Stimulated activated CD4-positive, alpha-beta T cell treated with anti-CD3 and anti-CD28 coated beads, Interleukin-15, amount 100 ng/mL, for 48 hours (primary cell): ENCODE measurements around the gene SUCLA2.
"Not testable (repeated sequence)": the region's sequence is repeated elsewhere in the genome, so short reads cannot be mapped to it uniquely, and the experiment has no call there.

Experiments
- DNase-seq, 2 donors: peaks; one replicate each; pipeline ENCODE4 v3.0.0-alpha.2; 2020; ENCODE audit warnings: low read depth in 2 of 2

The SUCLA2 gene

GRCh38 chr13:48001114-48001881, at the start of gene SUCLA2:
TSS of gene SUCLA2 (minus strand) at chr13:48001273. CDS start at chr13:48001269, 4 bp downstream.
- peak; percentile 81 to 90 for DNase-seq

DNA sequence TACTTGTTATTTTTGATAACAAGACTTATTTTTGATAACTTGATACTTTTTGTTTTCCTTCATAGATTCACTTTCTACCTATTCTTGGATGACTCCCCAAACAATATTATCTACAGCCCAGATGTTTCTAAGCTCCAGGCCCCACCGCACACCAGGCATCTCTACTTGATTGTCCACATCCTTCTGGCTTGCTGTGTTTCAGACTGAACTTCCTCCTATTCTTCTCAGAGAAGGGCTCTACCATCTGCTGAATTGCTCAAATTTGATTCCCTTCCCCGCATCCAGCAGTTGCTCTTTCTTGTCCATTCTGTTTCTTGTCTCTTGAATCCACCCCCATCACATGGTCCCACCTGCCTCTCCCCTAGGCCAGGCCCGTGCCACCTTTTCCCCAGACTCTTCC, 49.5 kb upstream of the SUCLA2 start:
- no peak for DNase-seq

DNA sequence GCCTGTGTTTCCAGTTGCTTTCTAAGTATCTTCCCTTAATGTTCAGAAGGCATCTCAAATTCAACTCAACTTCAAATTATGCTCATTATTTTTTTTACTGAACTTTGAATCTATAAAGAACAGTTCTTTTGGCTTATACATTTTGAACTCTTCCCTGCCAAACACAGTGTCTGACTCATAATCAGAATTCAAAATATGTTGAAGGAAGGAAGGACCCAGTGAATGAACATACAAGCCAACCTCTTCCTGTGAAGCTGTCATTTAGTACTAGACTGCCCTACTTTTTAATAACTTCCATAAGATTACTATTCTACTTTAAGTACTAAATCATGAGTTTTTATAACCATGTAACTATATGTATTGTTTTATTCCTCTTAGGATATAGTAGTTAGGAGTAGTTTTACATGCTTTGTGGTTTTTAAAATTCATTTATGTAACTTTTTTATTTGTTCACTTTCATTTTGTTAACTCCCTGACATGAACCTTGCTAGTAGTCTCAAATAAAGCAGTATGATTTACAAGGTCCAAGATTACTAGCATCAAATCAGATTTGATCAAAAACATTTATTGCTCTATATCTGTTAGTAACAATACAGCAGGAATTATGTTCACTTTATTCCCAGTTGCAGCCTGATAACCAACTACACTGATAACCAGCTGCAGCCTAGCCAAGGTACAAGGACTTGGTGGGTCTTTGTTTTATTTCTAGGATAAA, 42.9 kb upstream of the SUCLA2 start:
- no peak for DNase-seq

GRCh38 chr13:48042894-48043293, 41.8 kb upstream of the SUCLA2 start:
- DNase-seq: no peak

- no peak for DNase-seq
These were observed 39.8 kb upstream of the SUCLA2 start for GRCh38 chr13:48040896-48041295.

- DNase-seq: no peak
These were observed 39.0 kb upstream of the SUCLA2 start for GRCh38 chr13:48040049-48040448.

GRCh38 chr13:48038761-48039160, 37.7 kb upstream of the SUCLA2 start:
- DNase-seq: no peak

- DNase-seq: peak; percentile 92 to 94
These were observed 36.5 kb upstream of the SUCLA2 start, which contains the start of gene NUDT15 for GRCh38 chr13:48037346-48038173. TSS of gene NUDT15 (plus strand) at chr13:48037726. CDS start at chr13:48037747, 21 bp downstream.

DNA sequence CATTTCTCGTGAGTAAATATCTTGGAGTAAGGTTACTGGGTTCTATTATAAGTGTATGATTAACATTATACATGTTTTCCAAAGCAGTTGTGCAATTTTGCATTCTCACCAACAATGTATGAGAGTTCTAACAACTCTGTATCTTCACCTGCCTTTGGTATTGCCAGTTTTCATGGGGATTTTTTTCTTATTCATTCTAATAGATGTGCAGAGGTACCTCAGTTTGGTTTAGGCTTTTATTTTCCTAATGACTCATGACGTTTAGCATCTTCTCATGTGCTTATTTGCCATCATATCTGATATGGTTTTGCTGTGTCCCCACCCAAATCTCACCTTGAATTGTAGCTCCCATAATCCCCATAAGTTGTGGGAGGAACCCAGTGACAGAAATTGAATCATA, 28.8 kb upstream of the SUCLA2 start:
- DNase-seq: no peak

DNA sequence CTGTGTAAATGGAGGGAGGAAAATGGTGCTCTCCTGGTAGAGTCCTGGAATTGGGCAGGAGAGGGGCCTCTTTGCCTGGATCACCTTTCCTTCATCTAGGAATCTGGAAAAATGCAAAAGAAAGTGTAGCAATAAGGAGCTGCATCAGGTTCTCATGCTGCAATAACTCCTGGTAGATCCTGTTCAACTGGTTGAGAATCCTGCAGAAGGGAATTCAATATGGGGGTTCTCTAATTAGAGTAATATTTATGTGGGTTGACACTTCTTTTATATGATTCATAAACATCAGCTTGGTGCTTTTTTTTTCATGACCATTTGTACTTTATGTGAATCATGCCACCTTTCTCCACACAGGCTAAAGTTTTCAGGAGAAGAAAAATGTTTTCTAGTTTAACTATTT, 27.0 kb upstream of the SUCLA2 start:
- no peak for DNase-seq

- DNase-seq: no peak
These were observed 18.7 kb upstream of the SUCLA2 start for GRCh38 chr13:48019796-48020195.

DNA sequence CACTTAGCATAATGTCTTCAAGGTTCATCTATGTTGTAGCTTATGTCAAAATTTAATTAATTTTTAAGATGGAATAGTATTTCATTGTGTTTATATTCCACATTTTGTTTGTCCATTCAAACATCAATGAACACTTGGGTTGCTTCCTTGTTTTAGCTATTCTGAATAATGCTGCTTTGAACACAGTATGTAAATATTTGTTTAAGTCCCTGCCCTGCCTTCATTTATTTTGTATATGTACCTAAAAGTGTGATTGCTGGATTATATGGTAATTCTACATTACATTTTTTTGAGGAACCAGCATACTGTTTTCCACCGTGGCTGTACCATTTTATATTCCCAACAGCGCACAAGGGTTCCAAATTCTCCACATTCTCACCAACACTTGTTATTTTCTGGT, 17.6 kb upstream of the SUCLA2 start:
- no peak for DNase-seq

DNA sequence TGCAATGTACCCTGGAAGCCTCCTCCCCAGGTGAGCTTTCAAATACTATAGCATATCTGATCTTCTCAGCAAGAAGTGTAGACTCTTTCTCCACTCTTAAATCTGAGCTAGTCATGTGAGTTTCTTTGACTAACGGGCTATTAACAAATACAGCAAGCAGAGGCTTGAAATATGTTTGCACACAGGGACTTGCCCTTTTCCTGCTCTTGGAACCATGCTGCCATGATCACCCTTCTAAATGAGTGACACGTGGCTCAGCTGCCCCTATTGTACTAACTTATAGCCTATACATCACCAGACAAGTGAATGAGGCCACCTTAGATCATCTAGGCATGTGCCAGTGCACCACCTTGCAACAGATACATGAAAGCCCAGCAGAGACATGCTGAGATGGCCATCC, 13.3 kb upstream of the SUCLA2 start:
- DNase-seq: no peak

- DNase-seq: no peak
These were observed 11.6 kb upstream of the SUCLA2 start for GRCh38 chr13:48012668-48013067.

DNA sequence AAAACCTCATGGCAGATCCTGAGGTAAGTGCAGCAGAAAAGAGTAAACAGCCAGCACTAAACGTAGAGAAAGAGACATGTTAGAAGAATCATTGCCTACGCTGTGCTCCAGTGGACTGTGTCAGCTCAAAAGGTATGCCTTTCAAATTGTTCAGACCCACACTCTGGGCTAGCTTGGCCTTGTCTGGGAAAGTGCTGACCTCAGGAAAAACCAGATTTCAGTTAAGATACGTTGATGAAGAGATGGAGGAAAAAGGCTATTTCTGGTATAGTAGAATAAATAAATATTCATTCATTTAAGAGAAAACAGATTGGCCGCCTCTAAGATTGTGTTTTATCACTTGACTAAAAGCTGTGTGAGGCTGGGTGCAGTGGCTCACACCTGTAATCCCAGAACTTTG, 9.6 kb upstream of the SUCLA2 start:
- no peak for DNase-seq

- DNase-seq: no peak
These were observed 8.2 kb upstream of the SUCLA2 start for GRCh38 chr13:48009284-48009683.

GRCh38 chr13:48006396-48006795, 5.3 kb upstream of the SUCLA2 start:
- no peak for DNase-seq

GRCh38 chr13:48004201-48004600, 3.1 kb upstream of the SUCLA2 start:
- no peak for DNase-seq

DNA sequence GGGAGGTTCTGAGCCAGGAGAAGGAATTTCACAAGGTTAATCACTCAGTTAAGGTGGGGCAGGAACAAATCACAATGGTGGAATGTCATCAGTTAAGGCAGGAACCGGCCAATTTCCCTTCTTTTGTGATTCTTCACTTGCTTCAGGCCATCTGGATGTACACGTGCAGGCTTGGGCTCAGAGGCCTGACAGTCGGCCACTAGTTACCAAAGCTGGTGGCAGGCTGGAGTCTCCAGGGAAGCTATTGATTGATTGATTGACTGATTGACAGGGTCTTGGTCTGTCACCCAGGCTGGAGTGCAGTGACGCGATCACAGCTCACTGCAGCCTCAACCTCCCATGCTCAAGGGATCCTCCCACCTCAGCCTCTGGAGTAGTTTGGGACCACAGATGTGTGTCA, 926 bp upstream of the SUCLA2 start:
- not testable (repeated sequence) for DNase-seq

GRCh38 chr13:48000559-48001113, 437 bp downstream of the SUCLA2 start:
- peak in 1 of 2 donors; percentile 1 for DNase-seq

GRCh38 chr13:47999973-48000372, 1.1 kb downstream of the SUCLA2 start:
- DNase-seq: no peak

DNA sequence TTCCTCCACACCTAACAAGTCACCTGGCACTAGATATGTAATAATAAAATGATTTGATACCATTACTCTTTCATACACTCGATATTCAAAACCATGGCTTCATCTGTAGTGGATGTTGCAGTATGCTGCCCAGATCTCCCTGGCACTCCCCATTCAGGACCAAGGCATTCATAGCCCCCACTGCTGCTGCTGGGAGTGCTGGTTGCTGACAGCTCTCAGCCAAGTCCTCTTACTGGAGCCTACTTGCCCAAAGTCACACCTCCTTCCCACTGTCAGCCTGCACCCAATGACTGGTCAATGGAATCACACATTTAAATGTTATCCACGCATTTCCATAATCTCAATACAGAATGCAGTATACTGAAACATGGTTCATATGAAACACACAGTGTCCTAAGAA, 3.7 kb downstream of the SUCLA2 start:
- no peak for DNase-seq
